Ovary (tissue), 9 donors: ENCODE results near the gene SVIL. TPM values are rescaled to one million over a fixed set of nuclear protein-coding genes. Genes with fewer than 3 reads are reported as not detected.
A peak's percentile ranks its signal among the peaks of the same experiment; 100 is the strongest.

ENCODE experiments used
- DNase-seq, 5 donors: peaks; one replicate each; pipeline ENCODE4 v3.0.0-alpha.2; 2019 to 2020
- H3K27ac ChIP-seq, 2 donors: fragments of 200-600 bp; one replicate each; pipeline versions ENCODE4 v1.5.1 to v1.8.0; 2019 to 2022
- H3K27me3 ChIP-seq: fragments of 200-600 bp; one replicate; pipeline ENCODE4 v1.8.0; 2022
- H3K36me3 ChIP-seq: fragments of 200-600 bp; sonication (generic); one replicate; pipeline ENCODE4 v1.5.1; 2019
- H3K4me1 ChIP-seq: one replicate; pipeline ENCODE4 v1.8.1; 2013; ENCODE audit warnings: mild to moderate bottlenecking, moderate library complexity; ENCODE audit not compliant: insufficient read depth
- H3K4me3 ChIP-seq: fragments of 200-600 bp; sonication (generic); one replicate; pipeline ENCODE4 v1.5.1; 2017
- H3K9me3 ChIP-seq, 2 donors: fragments of 200-600 bp in 1 of 2; sonication (generic) in 1 of 2; one replicate each; pipeline versions ENCODE4 v1.5.1 to v1.8.1; 2013 to 2019; ENCODE audit warnings: mild to moderate bottlenecking in 1 of 2, moderate library complexity in 1 of 2
- CTCF ChIP-seq, 3 donors: fragments of 450-650 bp in 2 of 3; fragments of 200-600 bp in 1 of 3; IDR thresholded peaks; one replicate each; pipeline versions ENCODE4 v1.5.1 to v1.8.0; 2016 to 2022; ENCODE audit warnings: antibody characterized with exemption in 3 of 3, mild to moderate bottlenecking in 1 of 3
- EP300 ChIP-seq: sonication (generic); formaldehyde crosslinking; IDR thresholded peaks from one replicate; pipeline ENCODE4 v1.6.1; 2017; ENCODE audit warnings: antibody characterized with exemption
- POLR2A ChIP-seq: fragments of 450-650 bp; IDR thresholded peaks from one replicate; pipeline ENCODE4 v1.6.1; 2017; ENCODE audit warnings: antibody characterized with exemption, mild to moderate bottlenecking, moderate library complexity
- WGBS, 3 donors: extraction: QIAGEN DNeasy Blood & Tissue Kit in 1 of 3; methylation state at CpG; one replicate each; pipeline versions ENCODE4 v1.1.5 to v1.1.7; 2013 to 2017; 5-methylcytosine and 5-hydroxymethylcytosine counted together
- intact Hi-C, 4 donors: fragments of 100-400 bp; cut with DNase I; formaldehyde crosslinking; loops; one replicate each; pipeline versions ENCODE4 v1.11.0 to v1.15.1; 2022 to 2023
- polyA plus RNA-seq, 2 donors: library from polyadenylated mRNA; stranded (reverse); fragments of 200-250 nt in 1 of 2; fragments of 350-450 nt in 1 of 2; fragmentation: Illumina TruSeq in 1 of 2; extraction: RNeasy Lipid Tissue Mini Kit (QIAGEN cat#74804) in 1 of 2; gene quantifications; one replicate each; pipeline ENCODE4 v1.2.3, GENCODE V29; 2013 to 2014
- total RNA-seq, 7 donors: library from RNA; depleted of rRNA in 2 of 7; stranded (reverse); fragments of >200 nt in 2 of 7; fragmentation: NEBNext Ultra II Directional in 3 of 7; extraction: Animal tissue kit (Norgen Biotek cat#: 25700) in 3 of 7; gene quantifications; one replicate each; pipeline versions ENCODE4 v1.1.0 to v1.2.4, GENCODE V29; 2016 to 2023
- donor health status: DM: no; HTN: no; CAD: no; lungs with moderate emphysema.
- donor health status: DM: no; HTN: no; CAD: no.
- donor health status: Bipolar disorder and iron deficiency.
- donor health status: DM: yes; HTN: yes; CAD: no.
- donor health status: DM: no; HTN: no; CAD: no.
- donor health status: DM: yes; HTN: yes; CAD: no.

SVIL gene
- total and polyA plus RNA-seq, 9 donors = 49.9 to 225 (median 139) TPM

GRCh38 chr10:29623797-29624196, 11.0 kb downstream of the SVIL start:
- WGBS, 3 donors = 93 to 97% (median 95%) methylated on average over 4 of the region's 4 CpGs
- Histone ChIP-seq H3K9me3 (no peaks in the 10 kb centered on the region), H3K27me3 (no peaks in the 10 kb centered on the region), H3K36me3 (no peaks in the 10 kb centered on the region), H3K4me1 (peaks cover 23% of the 10 kb centered on the region), H3K27ac (no peak overlapping the region), H3K4me3 (no peak overlapping the region)
- no peak for TF ChIP-seq POLR2A
- TF ChIP-seq EP300 = no peak
- no peak for TF ChIP-seq CTCF (IDR thresholded peaks at IDR 0.05)
- no peak for DNase-seq
- intact Hi-C loops = no loop called here

- intact Hi-C loops = no loop called here
- Histone ChIP-seq H3K9me3 (no peaks in the 10 kb centered on the region), H3K27ac (no peak overlapping the region), H3K4me3 (no peak overlapping the region), H3K4me1 (peaks cover 30% of the 10 kb centered on the region), H3K27me3 (no peaks in the 10 kb centered on the region), H3K36me3 (no peaks in the 10 kb centered on the region)
- WGBS, 3 donors = 58 to 65% (median 64%) methylated on average over 14 of the region's 14 CpGs
- DNase-seq = no peak
- TF ChIP-seq EP300 (no peak), POLR2A (no peak), CTCF (IDR thresholded peaks at IDR 0.05) (no peak)
These were observed 12.3 kb downstream of the SVIL start for GRCh38 chr10:29622382-29622922.

- 50% methylated on average over 7 of the region's 7 CpGs for WGBS, 3 donors
- DNase-seq = peak in 3 of 5 donors; percentile 45 to 68 (median 53)
- peak overlapping the region in 1 of 2 donors; percentile 96 for H3K27ac ChIP-seq
- intact Hi-C loops = no loop called here
- no peaks in the 10 kb centered on the region for H3K27me3 ChIP-seq
- H3K4me3 ChIP-seq = no peak overlapping the region
- H3K9me3 ChIP-seq = no peaks in the 10 kb centered on the region
- peaks cover 26% of the 10 kb centered on the region for H3K4me1 ChIP-seq
- no peak for TF ChIP-seq POLR2A
- TF ChIP-seq CTCF (IDR thresholded peaks at IDR 0.05) = no peak
- TF ChIP-seq EP300 = no peak
- H3K36me3 ChIP-seq = no peaks in the 10 kb centered on the region
These were observed 13.6 kb downstream of the SVIL start for GRCh38 chr10:29621161-29621560.

- Histone ChIP-seq H3K27ac (peak overlapping the region in 1 of 2 donors; percentile 96), H3K4me1 (peaks cover 26% of the 10 kb centered on the region)
- 53 to 61% (median 57%) methylated on average over 5 of the region's 5 CpGs for WGBS, 3 donors
These were observed 14.6 kb downstream of the SVIL start for GRCh38 chr10:29620112-29620690.

More at GRCh38 chr10:29620112-29620690, 14.6 kb downstream of the SVIL start:
- no peaks in the 10 kb centered on the region for H3K9me3 ChIP-seq
- no peaks in the 10 kb centered on the region for H3K36me3 ChIP-seq
- DNase-seq = no peak
- intact Hi-C loops = no loop called here
- H3K27me3 ChIP-seq = no peaks in the 10 kb centered on the region
- TF ChIP-seq CTCF (IDR thresholded peaks at IDR 0.05) (no peak), EP300 (no peak), POLR2A (no peak)
- H3K4me3 ChIP-seq = no peak overlapping the region
